ENCODE data around the gene EPHA1.

Gene EPHA1

DNA sequence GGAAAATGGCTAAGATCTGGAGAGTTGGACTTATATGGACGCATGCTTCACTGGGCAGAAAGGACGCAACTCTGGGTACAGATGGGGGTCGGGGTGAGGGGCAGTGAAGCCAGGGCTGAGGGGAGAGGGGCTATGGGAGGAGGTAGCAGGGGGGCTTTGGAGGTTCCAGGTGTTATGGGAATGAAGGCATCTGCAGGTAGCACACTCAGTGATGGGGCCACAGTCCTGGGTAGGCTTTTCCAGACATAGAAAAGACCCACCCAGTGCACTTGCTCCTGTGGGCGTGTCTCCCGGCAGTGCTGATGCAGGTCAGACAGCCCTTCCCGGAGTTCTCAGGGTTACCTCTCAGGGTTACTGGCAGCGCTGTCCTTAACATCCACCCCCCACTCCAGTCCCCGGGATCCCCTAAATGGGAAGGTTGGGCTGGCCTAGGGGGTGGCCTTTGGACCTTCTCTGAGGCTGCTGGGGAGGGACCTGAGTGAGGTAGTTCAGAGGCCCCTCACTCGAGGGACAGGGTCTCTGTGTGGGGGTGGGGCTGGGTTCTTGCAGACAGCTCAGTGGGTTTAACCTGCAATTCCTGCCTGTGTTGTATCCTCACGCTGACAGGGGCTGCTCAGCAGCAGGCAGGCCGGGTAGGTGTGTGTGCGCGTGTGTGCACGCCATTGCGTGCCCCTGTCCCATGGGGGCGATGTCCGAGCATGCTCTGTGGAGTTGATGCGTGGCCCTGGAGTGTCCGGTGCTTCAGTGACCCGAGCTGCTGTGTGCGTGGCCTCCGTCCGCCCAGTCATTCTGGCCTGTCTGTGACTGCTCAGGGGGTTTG lies 21.3 kb downstream of the EPHA1 start:
- DNase-seq: no peak

DNA sequence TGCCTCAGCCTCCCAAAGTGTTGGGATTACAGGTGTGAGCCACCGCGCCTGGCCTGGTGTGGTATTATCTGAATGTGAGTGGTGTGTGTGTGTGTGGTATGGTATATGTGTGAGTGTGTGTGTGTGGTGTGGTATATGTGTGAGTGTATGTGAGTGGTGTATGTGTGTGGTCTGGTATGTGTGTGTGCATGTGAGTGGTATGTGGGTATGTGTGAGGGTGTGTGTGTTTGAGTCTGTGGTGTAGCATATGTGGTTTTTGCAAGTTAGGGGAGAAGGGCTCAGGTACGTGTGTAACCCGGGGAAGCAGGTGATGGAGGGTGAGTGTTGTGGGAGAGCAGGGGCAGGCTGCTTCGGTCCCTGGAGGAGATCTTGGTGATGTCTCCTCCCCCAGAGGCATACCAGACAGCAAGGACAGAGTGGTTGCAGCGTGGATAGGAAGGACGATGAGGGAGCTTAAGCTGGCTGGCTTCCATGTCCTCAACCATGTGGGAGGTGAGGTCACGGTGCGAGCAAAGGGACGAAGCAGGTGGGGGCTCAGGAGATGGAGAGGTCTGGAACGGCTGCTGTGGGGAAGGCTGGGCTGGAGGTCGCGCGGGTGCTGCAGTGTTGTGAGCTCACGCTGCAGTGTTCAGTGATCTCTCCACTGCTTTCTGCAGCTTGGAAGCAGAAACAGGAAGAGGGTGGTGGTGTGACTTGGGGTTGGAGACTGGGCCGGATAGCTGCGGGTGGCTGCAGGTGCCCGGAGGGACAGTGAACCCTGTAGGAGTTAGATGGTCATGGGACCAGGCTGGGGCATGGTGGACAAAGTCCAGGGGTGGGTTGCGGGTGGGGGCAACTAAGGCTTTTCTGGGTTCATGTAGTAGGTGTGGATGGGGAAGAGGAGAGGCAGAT lies 22.5 kb downstream of the EPHA1 start:
- peak; percentile 61 for DNase-seq

DNA sequence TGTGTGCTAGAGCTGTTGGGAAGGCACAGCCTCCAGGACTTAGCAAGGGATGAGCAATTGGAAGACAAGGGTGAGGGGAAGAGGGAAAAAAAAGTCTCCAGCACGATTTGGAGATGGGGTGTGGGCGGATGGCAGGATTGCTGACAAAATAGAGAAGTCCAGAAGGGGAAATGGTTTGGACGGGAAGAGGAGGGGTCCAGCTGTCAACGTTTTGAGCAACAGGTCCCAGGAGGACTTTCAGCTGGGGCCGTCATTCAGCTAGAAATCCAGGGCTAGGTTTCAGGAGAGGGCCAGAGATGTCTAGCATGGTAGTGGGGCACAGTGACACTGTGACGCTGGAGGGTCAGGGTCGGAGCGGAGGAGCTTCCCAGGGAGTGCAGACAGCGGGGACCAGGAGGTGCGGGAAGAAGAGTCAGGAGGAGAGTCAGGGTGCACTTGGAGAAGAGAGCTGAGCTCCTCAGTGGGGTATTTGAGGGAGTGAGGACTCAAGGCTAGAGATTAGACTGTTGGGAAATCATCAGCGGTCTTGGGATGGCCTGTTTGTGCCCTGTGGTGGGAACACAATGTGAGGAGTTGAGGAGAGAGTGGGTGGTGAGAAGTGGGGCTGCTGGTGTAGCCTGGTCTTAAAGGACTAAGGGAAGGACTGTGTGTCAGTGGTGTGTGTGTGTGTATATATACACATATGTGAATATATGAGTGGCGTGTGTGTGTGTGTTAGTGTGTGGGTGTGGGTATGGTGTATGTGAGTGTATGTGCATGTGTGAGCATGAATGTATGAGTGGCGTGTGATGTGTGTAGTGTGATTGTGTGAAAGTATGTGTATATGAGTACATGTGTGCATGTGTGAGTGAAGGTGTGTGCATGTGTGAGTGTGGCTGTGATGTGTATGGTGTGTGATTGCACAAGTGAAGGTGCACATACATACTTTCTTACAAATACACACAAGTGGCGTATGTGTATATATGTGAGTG lies 23.7 kb downstream of the EPHA1 start:
- no peak for DNase-seq

DNA sequence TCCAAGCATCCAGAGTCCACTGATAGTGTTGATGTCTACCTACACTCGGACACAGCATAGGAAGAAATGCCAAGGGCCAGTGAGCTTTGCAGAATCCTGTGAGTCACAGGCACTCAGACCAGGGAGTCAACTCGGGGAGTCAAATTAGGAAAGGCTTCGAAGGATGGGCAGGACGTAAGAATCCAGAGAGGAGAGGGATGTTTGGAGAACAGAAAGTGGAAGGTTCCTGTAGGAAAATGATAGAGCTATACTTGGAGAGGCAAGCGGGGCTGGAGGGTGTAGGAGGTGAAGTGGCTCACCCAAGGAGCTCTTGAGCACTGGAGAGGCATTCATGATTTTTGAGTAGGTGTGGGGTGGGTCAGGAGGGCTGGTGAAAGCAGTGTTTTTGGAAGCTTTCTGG lies 24.5 kb downstream of the EPHA1 start:
- no peak for DNase-seq

DNA sequence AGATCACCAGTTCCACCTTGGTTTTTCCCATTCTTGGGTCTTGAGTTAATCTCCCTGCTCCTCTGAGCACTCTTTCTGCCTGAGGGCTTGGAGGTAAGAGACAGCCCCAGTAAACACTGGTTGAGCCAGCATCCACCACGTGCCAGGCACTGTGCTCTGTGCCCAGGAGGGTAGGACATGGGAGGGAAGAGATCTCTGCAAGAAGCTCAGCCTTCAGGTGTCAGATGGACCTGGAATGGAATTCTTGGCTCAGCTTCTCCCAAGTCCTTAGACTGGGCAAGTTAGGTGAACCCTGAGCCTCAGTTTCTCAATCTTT lies 25.1 kb downstream of the EPHA1 start:
- no peak for DNase-seq

DNA sequence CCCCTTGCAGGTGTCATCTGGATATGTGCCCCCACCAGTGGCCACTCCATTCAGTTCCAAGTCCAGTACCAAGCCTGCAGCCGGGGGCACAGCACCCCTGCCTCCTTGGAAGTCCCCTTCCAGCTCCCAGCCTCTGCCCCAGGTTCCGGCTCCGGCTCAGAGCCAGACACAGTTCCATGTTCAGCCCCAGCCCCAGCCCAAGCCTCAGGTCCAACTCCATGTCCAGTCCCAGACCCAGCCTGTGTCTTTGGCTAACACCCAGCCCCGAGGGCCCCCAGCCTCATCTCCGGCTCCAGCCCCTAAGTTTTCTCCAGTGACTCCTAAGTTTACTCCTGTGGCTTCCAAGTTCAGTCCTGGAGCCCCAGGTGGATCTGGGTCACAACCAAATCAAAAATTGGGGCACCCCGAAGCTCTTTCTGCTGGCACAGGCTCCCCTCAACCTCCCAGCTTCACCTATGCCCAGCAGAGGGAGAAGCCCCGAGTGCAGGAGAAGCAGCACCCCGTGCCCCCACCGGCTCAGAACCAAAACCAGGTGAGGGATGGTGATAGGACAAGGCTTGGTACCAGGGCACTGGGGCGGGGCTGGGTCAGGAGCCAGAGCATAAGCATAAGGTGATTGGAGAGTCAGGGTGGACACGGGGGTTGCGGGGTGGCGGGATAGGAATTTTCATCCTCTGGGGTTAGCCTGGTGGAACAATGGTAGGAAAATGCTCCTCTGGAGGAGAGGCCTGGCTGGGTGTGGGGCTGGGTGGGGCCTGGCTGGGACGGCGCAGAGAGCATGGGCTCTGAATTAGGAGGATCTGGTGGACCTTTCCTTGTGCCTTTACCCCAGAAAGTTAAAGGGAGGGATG lies 25.6 kb downstream of the EPHA1 start:
- DNase-seq: no peak

DNA sequence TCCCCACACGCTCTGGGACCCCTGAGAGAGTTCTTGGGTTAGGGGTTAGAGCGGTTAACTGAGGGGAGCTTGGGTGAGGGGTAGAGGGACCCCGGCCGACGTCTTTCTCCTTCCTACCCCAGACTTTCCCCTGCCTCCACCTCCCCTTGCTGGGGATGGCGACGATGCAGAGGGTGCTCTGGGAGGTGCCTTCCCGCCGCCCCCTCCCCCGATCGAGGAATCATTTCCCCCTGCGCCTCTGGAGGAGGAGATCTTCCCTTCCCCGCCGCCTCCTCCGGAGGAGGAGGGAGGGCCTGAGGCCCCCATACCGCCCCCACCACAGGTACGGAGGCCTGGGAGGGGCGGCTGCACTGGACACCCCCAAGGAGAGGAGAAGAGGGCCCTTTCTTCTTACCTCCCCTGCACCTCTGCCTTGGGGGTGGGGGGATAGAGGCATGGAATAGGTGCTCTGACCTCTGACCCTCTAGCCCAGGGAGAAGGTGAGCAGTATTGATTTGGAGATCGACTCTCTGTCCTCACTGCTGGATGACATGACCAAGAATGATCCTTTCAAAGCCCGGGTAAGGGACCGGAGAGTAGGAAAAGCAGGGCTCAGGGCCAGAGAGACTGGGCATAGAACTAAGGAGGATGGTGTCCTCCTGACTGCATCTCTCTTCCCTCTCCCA lies 26.4 kb downstream of the EPHA1 start:
- no peak for DNase-seq

DNA sequence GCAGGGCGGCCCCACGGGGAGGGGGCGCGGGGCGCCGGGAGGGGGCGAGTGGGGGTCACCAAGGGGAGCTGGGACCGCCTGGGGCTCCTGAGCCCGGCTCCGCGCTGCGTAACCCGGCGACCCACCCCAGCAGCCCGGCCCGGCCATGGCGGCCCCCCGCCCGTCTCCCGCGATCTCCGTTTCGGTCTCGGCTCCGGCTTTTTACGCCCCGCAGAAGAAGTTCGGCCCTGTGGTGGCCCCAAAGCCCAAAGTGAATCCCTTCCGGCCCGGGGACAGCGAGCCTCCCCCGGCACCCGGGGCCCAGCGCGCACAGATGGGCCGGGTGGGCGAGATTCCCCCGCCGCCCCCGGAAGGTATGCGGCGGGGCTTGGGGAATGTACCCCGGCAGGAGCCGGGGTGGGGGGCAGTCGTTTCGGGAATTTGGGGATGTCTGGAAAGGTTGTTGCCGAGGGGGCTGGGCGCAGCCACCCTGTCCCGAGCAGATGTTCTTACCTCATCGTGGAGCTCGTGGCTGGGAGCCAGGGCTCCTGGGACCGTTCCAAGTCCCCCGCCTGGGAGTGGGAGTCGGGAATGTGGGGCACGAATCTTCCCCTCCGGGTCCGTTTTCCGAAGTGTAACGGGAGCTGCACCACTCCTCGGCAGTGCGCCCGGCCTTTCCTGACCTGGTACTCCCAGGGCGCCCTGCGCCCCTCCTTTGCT lies 27.1 kb downstream of the EPHA1 start:
- DNase-seq: no peak

DNA sequence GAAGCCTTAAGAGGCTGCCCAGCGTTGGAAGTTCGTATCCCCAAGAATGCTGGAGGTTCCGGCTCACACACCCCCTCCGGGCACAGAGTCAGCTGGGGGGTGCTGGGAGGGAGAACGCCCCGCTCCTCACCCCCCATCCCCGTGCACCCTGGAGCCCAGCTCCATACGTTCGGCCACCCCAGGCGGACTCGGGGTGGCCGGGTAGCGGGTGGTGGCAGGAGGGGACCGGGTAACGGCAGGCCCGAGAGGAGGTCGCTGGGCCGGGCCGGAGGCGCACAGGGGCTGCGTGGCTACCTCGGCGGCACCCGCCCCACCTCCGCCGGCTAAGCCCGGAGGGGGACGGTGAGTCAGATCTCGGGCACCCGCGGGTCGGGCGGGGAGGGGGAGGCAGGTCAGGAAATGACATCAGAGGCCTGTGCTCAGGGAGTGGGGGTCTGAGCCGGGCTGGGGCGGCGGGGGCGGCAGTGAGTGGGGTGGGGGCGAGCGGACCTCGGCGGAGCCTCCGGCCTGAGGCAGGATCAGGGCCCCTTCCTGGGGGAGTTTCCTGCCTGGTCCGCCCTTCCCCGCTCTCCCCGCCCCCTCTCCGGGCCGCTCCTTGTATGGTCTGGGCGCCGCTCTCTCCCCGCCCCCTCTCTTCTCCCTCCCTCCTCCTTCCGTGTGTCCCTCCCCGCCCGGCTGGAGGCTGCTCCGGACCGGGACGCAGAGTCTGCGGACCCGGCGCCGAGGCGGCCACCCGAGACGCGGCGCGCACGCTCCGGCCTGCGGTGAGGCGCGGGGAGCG lies 27.8 kb downstream of the EPHA1 start, which contains the start of gene ZYX:
TSS of gene ZYX (plus strand) at position 700 of the 781 bp plus-strand sequence. CDS start 227 bp downstream, outside the sequence.
- DNase-seq: peak; percentile 94

DNA sequence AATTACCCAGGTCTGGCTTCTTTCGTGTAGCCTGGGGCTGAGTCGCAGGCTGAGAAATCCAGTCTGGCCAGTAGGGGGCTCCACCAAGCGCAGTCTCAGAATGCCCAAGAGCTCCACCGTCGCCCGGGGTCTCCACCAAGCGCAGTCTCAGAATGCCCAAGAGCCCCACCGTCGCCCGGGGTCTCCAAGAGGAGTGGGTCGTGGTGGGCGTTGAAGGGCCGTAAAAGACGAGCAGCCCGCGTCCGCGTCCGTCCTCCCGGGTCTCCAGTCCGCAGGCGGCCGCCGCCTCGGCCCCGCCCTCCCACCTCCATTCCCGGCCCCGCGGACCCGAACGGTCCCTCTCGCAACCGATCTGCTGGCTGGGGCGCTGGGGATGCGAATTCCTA lies 28.4 kb downstream of the EPHA1 start:
- DNase-seq: peak; percentile 87

DNA sequence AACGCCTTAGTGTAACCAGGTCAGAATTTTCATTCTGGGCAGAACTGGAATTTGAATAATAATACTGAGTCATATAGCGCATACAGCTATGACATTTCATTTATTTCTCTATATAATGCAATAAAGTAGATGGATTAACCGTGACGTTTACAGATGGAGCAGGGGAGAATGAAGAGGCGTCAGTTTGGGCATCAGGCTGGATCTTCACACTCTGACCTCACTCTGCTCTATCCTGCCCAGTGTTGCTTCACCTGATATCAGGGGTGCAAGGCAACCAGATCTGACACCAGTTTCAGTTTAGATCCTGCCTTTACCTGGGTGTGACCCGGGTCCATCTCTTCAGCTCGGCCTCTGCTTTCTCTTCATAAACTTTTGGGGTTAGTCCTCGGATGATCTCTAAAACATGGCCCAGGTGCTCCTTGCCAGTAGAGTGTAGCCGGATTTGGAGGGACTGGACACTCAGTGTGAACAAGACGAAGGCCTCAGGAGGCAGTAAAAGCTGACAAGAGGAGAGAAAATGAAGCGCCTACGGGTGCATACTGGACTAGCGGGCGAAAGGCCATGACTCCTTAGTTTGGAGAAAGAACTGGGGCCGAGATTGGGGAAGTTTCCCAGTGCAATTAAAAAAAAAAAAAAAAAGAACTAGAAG lies 28.9 kb downstream of the EPHA1 start:
- peak; percentile 36 for DNase-seq

DNA sequence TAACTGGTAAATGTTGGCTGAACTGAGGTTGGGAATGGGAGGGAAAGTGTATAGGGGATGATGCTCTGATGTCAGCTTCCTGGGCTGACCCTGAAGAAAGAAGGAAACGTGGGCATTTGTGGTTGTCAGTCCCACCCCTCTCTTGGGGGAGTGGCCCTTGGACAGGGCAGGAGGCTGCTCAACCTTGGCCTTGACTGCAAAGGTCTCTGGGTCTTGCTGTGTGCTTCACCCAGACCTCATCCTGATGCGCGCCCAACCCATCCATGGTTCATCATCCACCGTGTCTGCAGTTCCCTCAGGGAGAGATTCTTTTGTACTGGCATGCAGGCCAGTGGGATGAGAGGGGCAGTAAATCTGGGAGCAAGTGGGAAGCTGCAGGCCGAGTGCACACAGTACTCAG lies 32.3 kb downstream of the EPHA1 start:
- no peak for DNase-seq

DNA sequence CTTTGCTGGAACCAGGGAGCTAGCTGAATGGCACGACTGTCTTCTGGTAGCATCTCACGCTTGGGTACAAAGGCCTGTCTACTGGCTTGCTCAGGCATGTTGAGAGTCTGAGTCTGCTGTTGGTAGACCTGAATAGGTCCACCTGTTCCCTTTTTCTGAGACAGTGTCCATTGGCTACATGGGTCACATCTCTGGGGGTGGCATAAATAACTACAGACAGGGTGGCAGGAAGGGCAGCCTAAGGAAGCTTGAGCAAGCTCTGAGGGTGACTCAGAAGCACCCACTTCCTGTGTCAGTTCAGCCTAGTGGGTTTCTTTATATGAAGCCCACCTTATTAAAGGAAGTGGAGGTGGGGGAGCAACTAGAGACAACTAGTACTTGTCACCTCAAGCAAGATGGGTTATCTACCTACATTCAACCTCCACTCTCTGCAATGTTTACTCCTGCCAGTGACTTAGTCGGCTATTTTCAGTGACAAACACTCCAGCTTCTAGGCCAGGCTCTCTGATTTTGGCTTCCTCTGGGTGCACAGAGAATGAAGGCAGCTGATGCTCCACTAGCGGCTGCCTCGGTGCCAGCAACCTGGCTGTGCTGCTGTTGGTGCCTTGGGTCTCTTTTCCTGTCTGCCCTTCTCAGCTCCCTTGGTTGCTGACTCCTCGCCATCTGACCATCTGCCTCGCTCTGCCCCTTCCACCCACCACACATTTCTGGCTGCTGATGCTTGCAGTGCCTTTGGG lies 33.2 kb downstream of the EPHA1 start:
- peak; percentile 68 for DNase-seq

DNA sequence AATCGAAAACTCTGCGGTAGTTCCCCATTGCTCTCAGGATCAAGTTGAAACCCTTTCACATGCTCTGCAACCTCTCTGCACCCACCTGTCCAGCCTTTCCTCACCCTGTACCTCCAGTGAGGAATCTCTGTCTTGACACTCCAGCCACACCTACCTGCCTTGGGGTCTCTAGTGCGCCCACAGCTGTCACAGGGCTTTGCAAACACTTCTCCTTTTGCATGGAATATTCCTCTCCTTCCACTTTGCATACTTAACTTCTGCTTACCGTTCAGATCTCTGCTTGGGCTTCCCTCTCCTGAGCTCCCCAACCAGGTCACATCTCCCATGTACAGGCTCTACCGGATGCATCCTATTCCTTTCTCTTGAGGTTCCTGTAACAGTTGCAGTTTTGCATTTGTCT lies 34.1 kb downstream of the EPHA1 start:
- no peak for DNase-seq

DNA sequence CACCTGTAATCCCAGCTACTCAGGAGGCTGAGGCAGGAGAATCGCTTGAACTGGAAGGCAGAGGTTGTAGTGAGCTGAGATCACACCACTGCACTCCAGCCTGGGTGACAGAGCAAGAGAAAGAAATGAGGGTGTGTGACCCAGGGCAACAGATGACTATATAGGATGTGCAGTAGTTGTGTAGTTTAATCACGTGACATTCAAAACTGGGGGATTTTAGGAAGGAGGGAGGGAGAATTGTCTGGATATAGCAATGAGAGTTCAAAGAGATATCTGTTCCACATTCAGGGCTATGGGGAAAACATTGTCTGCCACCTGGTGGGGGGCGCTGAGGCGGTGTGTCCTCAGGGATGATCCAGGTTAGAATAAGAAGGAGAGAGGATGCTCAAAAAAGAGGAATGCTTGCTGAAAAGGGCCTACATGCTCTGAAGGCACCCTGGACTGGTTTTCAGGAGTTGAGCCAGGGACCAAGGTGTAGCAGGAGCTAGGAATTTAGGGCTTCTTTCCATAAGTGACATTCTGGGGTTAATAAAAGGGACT lies 35.3 kb downstream of the EPHA1 start:
- DNase-seq: no peak

DNA sequence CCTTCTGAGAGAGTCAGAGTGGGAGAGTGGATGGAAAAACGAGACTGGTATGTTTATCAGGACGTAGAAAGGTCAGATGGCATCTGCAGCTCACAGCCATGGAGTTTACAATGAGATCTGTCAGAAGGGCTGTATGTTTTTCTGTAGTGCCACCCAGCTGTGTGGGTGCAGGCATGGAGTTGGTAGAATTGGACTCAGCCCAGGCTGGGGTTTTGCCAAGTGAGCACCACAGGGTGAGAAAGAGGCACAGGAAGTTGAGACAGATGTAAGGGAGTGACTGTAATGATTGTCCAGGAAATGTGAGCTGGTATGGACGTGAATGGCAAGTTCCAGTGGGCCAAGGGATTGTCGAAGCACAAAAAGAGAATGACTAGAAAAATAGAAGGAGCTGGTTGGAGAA lies 36.6 kb downstream of the EPHA1 start:
- peak; percentile 74 for DNase-seq

DNA sequence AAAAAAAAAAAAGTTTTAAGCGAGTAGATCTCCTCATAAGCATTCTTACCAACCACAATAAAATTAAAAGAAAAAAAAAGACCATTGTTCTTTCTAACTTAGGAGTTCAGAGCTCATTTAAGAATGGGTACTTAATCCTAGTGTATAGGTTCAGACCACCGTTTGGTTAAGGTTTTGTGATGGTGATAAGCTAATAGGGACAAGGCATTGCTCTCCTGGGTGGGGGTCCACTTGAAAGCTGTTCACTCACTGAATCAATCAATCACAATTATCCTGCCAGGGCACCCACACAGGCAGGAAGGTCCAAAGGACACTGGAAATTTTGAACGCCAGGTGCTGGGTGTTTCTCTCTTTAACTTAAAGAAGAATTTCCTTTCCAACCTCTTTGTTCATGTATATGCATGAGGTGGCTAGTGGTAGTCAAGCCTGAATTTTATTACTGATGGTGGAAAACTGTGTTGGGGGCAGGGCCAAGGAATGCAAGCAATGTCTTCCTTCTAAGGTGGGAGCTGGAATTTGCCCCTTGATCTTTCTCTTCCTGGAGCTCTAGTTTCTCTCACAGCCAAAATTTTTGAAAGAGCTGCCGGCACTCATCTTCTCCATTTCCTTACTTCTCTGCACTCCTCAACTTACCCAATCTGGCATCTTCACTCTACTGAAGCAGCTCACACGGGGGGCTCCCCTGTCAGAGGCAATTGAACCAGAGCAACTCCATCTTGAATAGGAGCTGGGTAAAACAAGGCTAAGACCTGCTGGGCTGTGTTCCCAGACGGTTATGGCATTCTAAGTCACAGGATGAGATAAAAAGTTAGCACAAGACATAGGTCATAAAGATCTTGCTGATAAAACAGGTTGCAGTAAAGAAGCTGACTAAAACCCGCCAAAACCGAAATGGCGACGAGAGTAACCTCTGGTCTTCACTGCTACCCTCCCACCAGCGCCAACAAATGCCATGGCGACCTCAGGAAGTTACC lies 38.7 kb downstream of the EPHA1 start:
- DNase-seq: no peak

Measured in activated CD4-positive, alpha-beta T cell treated with anti-CD3 and anti-CD28 coated beads, Interleukin-10, Interleukin-2, amounts not matched to agents 100 ng/mL and 50 ng/mL, durations not matched to agents 16 hours and 8 hours (primary cell).